Keratinocyte (primary cell): ENCODE results near the gene DHTKD1.

ENCODE experiments used
- EZH2 ChIP-seq: IDR thresholded peaks from one replicate; pipeline ENCODE4 v1.6.1; 2012; ENCODE audit warnings: inconsistent platforms, mild to moderate bottlenecking, low read length, moderate library complexity
- TF ChIP-seq, protein P1 (sequence below), 3 experiments: IDR thresholded peaks in 1 of 3; conservative IDR thresholded peaks in 1 of 3; optimal IDR thresholded peaks in 1 of 3; 2 replicates in 2 of 3; 3 replicates in 1 of 3; pipeline versions ENCODE3 to v1.5.1; 2011; ENCODE audit warnings: low read length in 3 of 3, mild to moderate bottlenecking in 3 of 3, moderate library complexity in 2 of 3, control low read depth in 1 of 3, inconsistent platforms in 1 of 3; ENCODE audit not compliant: insufficient read depth in 2 of 3; ENCODE audit errors: extremely low read depth in 1 of 3

DNA sequence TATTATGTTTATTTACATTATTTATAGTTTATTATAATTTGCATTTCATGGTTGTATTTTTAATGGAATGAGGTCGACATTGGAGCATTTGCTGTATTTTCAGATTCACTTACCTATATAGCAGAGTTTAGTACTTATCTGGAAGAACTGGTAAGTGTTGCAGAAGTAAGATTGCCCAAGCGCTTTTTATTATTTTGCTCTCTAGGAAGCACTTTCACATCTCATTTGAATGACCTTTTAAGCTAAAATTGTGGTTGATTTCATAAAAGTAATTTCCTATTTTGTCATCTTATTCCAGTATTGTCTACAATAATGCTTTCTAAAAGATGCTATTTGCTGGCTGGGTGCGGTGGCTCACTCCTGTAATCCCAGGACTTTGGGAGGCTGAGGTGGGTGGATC is 89.4 kb downstream of the DHTKD1 start:
- TF ChIP-seq, protein P1, sequence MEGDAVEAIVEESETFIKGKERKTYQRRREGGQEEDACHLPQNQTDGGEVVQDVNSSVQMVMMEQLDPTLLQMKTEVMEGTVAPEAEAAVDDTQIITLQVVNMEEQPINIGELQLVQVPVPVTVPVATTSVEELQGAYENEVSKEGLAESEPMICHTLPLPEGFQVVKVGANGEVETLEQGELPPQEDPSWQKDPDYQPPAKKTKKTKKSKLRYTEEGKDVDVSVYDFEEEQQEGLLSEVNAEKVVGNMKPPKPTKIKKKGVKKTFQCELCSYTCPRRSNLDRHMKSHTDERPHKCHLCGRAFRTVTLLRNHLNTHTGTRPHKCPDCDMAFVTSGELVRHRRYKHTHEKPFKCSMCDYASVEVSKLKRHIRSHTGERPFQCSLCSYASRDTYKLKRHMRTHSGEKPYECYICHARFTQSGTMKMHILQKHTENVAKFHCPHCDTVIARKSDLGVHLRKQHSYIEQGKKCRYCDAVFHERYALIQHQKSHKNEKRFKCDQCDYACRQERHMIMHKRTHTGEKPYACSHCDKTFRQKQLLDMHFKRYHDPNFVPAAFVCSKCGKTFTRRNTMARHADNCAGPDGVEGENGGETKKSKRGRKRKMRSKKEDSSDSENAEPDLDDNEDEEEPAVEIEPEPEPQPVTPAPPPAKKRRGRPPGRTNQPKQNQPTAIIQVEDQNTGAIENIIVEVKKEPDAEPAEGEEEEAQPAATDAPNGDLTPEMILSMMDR (optimal IDR thresholded peaks at IDR 0.05 in 1 of 3, IDR thresholded peaks at IDR 0.05 in 1 of 3, conservative IDR thresholded peaks at IDR 0.05 in 1 of 3; ENCODE audit: extremely low read depth in 1 of 3, insufficient read depth in 2 of 3, low read length in 3 of 3) = no peak
- TF ChIP-seq EZH2 = no peak
